ENCODE data around the gene BBS7. TPM values are rescaled to one million over a fixed set of nuclear protein-coding genes. Genes with fewer than 3 reads are reported as not detected.

The BBS7 gene
- total and polyA plus RNA-seq, 9 of the 15 experiments (the other 6 are each of a cell fraction or from before 2014, with no cell fraction given), result 13.4 to 25.8 (median 16.4) TPM

GRCh38 chr4:121823505-121824170 is 46.6 kb downstream of the BBS7 start, which contains the start of gene CCNA2 (continued):
- no peak for TF ChIP-seq ZNF586 (CRISPR knock-in tag; conservative IDR thresholded peaks at IDR 0.05)
- no peak for TF ChIP-seq ZBTB8A (IDR thresholded peaks at IDR 0.05; ENCODE audit: partially characterized antibody)
- TF ChIP-seq ATF4 (CRISPR knock-in tag; IDR thresholded peaks at IDR 0.05), result no peak
- no peak for TF ChIP-seq MCM7 (IDR thresholded peaks at IDR 0.05)
- 0 out of 2 replicates have a peak, but pooled peaks have one; percentile 39 for TF ChIP-seq ZBTB40 (IDR thresholded peaks at IDR 0.05)
- TF ChIP-seq ZBTB40 (CRISPR knock-in tag; IDR thresholded peaks at IDR 0.05), result no peak
- TF ChIP-seq MBD1 (CRISPR knock-in tag; IDR thresholded peaks at IDR 0.05), result no peak
- peak; percentile 33 for TF ChIP-seq MEIS2 (IDR thresholded peaks at IDR 0.05; ENCODE audit: partially characterized antibody)
- peak; percentile 90 for TF ChIP-seq PML (IDR thresholded peaks at IDR 0.05; ENCODE audit: low read length)
- no peak for TF ChIP-seq TAL1 (IDR thresholded peaks at IDR 0.05)
- TF ChIP-seq NFYB (IDR thresholded peaks at IDR 0.05; ENCODE audit: extremely low read depth, insufficient read length), result peak; percentile 68
- TF ChIP-seq RAD21 (CRISPR knock-in tag; conservative IDR thresholded peaks at IDR 0.05 in 1 of 2, IDR thresholded peaks at IDR 0.05 in 1 of 2), result no peak
- TF ChIP-seq THRAP3 (IDR thresholded peaks at IDR 0.05; ENCODE audit: borderline replicate concordance), result no peak
- no peak for TF ChIP-seq ADNP (tag; IDR thresholded peaks at IDR 0.05)
- no peak for TF ChIP-seq KDM2B (CRISPR knock-in tag; IDR thresholded peaks at IDR 0.05)
